ENCODE measurements around the gene OR4D1. TPM values are rescaled to one million over a fixed set of nuclear protein-coding genes. Genes with fewer than 3 reads are reported as not detected.

Gene OR4D1
- total RNA-seq, 1 experiment from 2014 or later: not detected

DNA sequence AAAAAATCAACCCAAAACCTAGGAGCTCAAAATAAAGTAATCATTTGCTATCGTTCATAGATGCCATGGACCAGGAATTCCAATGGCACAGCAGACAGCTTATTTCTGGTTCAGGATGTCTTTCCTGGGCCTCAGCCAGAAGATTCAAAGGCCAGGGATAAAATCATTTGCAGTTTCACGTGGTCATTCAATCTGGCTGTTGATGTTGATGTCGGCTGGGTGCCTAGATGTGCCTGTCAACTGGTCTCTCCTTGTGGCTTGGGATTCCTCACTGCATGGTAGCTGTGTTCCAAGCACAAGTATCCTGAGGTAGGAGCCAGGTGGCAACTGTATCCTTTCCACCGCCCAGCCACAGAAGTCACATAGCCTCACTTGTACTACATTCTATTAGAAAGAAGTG is 33.6 kb downstream of the OR4D1 start:
- Histone ChIP-seq H3K4me1 (ENCODE audit: insufficient read depth, low read length, poor library complexity, severe bottlenecking) (no peaks in the 10 kb centered on the region), H3K27me3 (replicated peaks; ENCODE audit: insufficient read depth, low read depth, low read length, poor library complexity) (peaks cover 4% of the 10 kb centered on the region), H3K4me3 (ENCODE audit: low read depth, low read length, poor library complexity, severe bottlenecking) (no peak overlapping the region), H3K9me3 (ENCODE audit: low read depth, low read length, poor library complexity, severe bottlenecking) (no peaks in the 10 kb centered on the region), H3K27ac (ENCODE audit: low read depth, low read length, poor library complexity, severe bottlenecking) (no peak overlapping the region), H3K36me3 (ENCODE audit: insufficient read depth, low read length, poor library complexity, severe bottlenecking) (no peaks in the 10 kb centered on the region)
- intact Hi-C loops (cut with micrococcal nuclease; ENCODE audit: unreplicated experiment): no loop called here
- no peak for DNase-seq (ENCODE audit: low spot score)
- TF ChIP-seq CTCF (conservative IDR thresholded peaks at IDR 0.05; ENCODE audit: low read depth, low read length): no peak
- POLR2A ChIA-PET (ENCODE audit: low non-redundant PET): no interaction called here
- CTCF ChIA-PET: no interaction called here
- BruUV-seq (replicated peaks): no TSS peak

DNA sequence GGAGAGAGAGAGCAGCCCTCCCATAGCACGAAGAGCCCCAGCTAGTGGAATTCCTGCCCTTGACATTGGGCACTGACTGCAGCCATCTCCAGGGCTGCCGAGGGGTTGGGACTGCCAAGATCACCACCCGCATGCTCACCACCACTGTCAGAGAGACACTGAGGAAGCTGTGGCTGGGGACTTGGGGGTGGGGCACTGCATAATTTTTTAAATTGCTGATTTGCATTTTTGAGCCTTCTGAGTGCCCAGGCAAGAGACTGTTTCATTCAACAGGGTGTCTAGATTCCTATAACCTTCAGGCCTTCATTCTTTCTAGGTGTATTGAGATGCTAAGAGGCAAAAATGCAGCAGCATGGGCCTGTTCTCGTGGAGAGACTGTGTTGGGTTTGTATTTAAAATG is 35.3 kb downstream of the OR4D1 start:
- no peak for DNase-seq (ENCODE audit: low spot score)
- intact Hi-C loops (cut with micrococcal nuclease; ENCODE audit: unreplicated experiment): no loop called here
- CTCF ChIA-PET: no interaction called here
- Histone ChIP-seq H3K27me3 (replicated peaks; ENCODE audit: insufficient read depth, low read depth, low read length, poor library complexity) (peaks cover 4% of the 10 kb centered on the region), H3K9me3 (ENCODE audit: low read depth, low read length, poor library complexity, severe bottlenecking) (no peaks in the 10 kb centered on the region), H3K36me3 (ENCODE audit: insufficient read depth, low read length, poor library complexity, severe bottlenecking) (no peaks in the 10 kb centered on the region), H3K27ac (ENCODE audit: low read depth, low read length, poor library complexity, severe bottlenecking) (no peak overlapping the region), H3K4me3 (ENCODE audit: low read depth, low read length, poor library complexity, severe bottlenecking) (no peak overlapping the region), H3K4me1 (ENCODE audit: insufficient read depth, low read length, poor library complexity, severe bottlenecking) (no peaks in the 10 kb centered on the region)
- TF ChIP-seq EZH2 (IDR thresholded peaks at IDR 0.05; ENCODE audit: borderline replicate concordance, low read depth, low read length, poor library complexity, severe bottlenecking): no peak
- TF ChIP-seq CTCF (conservative IDR thresholded peaks at IDR 0.05; ENCODE audit: low read depth, low read length): no peak
- POLR2A ChIA-PET (ENCODE audit: low non-redundant PET): no interaction called here
- no TSS peak for BruUV-seq (replicated peaks)

GRCh38 chr17:58184308-58184985 is 36.3 kb downstream of the OR4D1 start:
- DNase-seq (ENCODE audit: low spot score): peak; percentile 23
- intact Hi-C loops (cut with micrococcal nuclease; ENCODE audit: unreplicated experiment): no loop called here

More at GRCh38 chr17:58184308-58184985, 36.3 kb downstream of the OR4D1 start:
- BruUV-seq (replicated peaks): no TSS peak
- H3K9me3 ChIP-seq (ENCODE audit: low read depth, low read length, poor library complexity, severe bottlenecking): no peaks in the 10 kb centered on the region
- H3K27ac ChIP-seq (ENCODE audit: low read depth, low read length, poor library complexity, severe bottlenecking): no peak overlapping the region
- H3K27me3 ChIP-seq (replicated peaks; ENCODE audit: insufficient read depth, low read depth, low read length, poor library complexity): peaks cover 4% of the 10 kb centered on the region
- no peak for TF ChIP-seq CTCF (conservative IDR thresholded peaks at IDR 0.05; ENCODE audit: low read depth, low read length)
- no peak for TF ChIP-seq EZH2 (IDR thresholded peaks at IDR 0.05; ENCODE audit: borderline replicate concordance, low read depth, low read length, poor library complexity, severe bottlenecking)
- ChIA-PET CTCF (no interaction called here), POLR2A (ENCODE audit: low non-redundant PET) (no interaction called here)
- H3K36me3 ChIP-seq (ENCODE audit: insufficient read depth, low read length, poor library complexity, severe bottlenecking): no peaks in the 10 kb centered on the region
- H3K4me1 ChIP-seq (ENCODE audit: insufficient read depth, low read length, poor library complexity, severe bottlenecking): peaks cover 3% of the 10 kb centered on the region
- no peak overlapping the region for H3K4me3 ChIP-seq (ENCODE audit: low read depth, low read length, poor library complexity, severe bottlenecking)
